SK-MEL-5 (cell line): ENCODE measurements around the gene IRF4. TPM values are rescaled to one million over a fixed set of nuclear protein-coding genes. Genes with fewer than 3 reads are reported as not detected.
A peak's percentile ranks its signal among the peaks of the same experiment; 100 is the strongest.

ENCODE experiments used
- DNase-seq: peaks from one replicate; pipeline ENCODE4 v3.0.0-alpha.2; 2016; ENCODE audit warnings: low read depth, low spot score
- in situ Hi-C: cut with HindIII; loops from 2 replicates; pipeline ENCODE4 v1.10.0; 2016; ENCODE audit warnings: low sequenced_read_pairs, high pct_unique_total_duplicates, low pct_unique_long_range_greater_than_20kb
- total RNA-seq: library from RNA; depleted of rRNA; stranded (reverse); fragments of >200 nt; shearing (Covaris generic); gene quantifications from 2 replicates; pipeline ENCODE4 v1.2.3, GENCODE V29; 2014

Gene IRF4
- total RNA-seq, 1 experiment from 2014 or later: 76.9 TPM

DNA sequence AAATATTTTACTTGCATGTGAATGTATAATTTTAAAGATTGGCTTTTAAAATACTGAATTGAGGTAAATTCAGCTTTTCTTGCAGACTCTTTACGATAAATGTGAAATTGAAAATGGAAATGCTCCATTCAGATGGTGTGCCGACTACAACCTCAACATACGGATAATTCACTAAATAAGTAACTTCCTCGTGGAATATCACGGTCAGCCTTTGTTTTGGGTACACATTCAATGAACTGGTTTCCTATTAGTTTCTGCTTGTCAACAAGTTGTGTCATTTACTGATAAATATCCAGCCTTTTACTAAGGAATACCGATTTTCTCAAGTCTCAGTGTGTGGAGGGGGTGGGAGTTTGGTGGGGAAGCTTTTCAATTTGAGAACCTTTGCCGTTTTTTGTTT is 2.4 kb upstream of the IRF4 start:
- in situ Hi-C loops: no loop called here
- no peak for DNase-seq

DNA sequence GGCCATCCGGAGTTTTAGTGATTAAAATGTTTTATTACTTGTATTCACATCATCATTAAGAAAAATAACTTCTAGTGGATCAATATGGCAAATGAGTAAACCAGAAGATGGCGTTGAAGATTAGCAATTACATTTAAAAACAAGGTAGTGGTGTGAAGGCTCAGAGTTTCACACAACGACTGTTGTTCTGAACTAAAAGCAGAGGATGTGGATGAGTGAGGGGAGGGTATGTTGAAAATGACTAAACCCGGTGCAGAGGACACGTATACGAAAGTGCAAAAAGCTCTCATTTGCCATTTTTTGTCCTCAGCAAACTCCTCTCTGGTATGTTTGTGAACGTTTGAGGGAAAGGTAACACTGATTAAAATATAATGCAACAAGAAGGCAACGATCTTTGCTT is 1.9 kb upstream of the IRF4 start:
- in situ Hi-C loops: no loop called here
- peak; percentile 46 for DNase-seq

DNA sequence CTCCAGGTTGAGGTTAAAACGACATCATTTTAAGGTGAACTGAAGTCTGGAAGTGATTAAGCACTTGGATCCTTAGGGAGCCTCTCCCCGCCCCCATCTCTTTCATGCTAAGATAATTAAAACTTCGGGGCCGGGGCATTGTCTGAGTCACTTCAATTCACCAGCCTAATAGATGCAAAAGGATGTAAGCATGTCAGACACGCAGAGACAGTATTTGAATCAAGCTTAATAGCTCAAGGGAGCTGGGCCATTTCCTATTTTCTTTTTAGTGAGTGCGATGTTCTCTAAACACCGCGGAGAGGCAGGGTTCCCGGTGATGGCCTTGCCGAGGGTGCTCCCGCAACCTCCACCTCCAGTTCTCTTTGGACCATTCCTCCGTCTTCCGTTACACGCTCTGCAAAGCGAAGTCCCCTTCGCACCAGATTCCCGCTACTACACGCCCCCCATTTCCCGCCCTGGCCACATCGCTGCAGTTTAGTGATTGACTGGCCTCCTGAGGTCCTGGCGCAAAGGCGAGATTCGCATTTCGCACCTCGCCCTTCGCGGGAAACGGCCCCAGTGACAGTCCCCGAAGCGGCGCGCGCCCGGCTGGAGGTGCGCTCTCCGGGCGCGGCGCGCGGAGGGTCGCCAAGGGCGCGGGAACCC is 516 bp upstream of the IRF4 start:
- in situ Hi-C loops: no loop called here
- DNase-seq: peak; percentile 34

- in situ Hi-C loops: no loop called here
- DNase-seq: no peak
Measured at GRCh38 chr6:392441-393390, 1.2 kb downstream of the IRF4 start.

GRCh38 chr6:393391-394221 is 2.1 kb downstream of the IRF4 start:
- DNase-seq: peak; percentile 16
- in situ Hi-C loops: no loop called here

- in situ Hi-C loops: no loop called here
- DNase-seq: peak; percentile 46
Measured at GRCh38 chr6:394641-395289, 3.2 kb downstream of the IRF4 start.

DNA sequence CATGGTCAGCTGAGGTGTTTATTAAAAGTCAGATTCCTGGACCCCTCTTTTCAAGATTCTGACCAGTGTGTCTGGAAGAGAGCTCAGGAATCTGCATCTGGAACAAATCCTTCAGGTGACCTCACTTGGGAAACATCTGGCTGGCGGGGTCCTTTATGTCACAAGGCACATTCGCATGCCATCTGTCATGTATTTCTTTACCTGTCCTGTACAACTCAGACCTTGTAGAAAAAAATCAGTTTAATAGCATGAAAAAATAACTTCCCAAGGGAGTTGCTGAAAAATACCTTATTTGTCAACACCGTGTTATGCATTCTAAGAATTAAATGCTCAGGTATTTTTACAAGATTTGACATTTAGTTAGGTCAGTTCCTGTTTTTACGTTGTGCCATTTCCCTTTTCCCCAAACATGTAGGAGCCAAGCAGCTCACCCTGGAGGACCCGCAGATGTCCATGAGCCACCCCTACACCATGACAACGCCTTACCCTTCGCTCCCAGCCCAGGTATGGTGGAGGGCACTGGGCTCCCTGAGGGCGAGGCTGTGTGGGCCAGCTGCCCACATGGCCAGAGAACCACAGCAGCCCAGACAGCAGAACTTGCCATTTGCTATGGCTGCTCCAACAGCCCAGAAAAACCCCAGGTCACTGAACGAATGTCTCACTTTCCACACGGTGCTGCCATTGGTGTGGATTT is 4.0 kb downstream of the IRF4 start:
- in situ Hi-C loops: no loop called here
- DNase-seq: peak; percentile 33

DNA sequence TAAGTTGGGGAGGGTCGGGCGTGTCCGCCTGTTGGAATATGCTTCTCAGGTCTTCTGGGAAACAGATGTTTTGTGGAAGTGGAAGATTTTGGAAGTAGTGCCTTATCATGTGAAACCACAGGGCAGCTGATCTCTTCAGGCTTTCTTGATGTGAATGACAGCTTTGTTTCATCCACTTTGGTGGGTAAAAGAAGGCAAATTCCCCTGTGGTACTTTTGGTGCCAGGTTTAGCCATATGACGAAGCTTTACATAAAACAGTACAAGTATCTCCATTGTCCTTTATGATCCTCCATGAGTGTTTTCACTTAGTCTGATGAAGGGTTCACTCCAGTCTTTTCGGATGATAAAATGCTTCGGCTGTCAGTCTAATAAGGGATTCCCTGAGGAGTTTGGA is 4.6 kb downstream of the IRF4 start:
- DNase-seq: peak; percentile 100
- in situ Hi-C loops: no loop called here

DNA sequence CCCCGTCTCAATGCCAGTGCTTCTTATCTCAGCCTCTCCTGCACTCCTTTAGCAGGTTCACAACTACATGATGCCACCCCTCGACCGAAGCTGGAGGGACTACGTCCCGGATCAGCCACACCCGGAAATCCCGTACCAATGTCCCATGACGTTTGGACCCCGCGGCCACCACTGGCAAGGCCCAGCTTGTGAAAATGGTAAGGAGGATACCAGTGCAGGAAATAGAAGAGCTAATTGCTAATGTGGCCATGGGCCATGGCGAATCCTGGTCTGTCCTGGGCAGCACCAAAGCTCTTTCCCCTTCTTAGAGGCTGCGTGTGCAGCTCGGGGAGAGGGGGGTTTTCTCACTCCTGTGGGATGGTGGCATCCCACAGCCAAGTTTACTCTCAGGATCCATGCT is 5.5 kb downstream of the IRF4 start:
- in situ Hi-C loops: no loop called here
- DNase-seq: peak; percentile 53

- no peak for DNase-seq
- in situ Hi-C loops: no loop called here
Measured at GRCh38 chr6:397604-398003, 6.1 kb downstream of the IRF4 start.

DNA sequence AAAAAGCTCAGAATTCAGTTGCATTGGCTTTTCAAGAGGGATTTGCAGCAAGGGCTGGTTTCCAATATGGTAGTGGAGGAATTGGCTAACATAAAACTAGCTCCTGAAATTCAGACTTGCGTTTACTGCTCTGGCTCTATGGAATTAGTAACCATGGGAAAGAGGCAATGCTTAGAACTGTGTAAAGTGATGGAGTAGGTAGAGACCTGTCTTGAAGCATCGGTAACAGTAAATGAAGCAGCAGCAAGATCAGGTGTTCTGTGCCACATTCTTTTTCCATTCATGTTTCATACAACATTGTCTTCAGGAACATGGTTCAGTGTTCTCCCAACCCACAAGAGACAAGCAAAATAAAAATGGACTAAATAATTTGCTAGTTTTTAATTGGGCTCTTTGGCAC is 6.5 kb downstream of the IRF4 start:
- in situ Hi-C loops: no loop called here

DNA sequence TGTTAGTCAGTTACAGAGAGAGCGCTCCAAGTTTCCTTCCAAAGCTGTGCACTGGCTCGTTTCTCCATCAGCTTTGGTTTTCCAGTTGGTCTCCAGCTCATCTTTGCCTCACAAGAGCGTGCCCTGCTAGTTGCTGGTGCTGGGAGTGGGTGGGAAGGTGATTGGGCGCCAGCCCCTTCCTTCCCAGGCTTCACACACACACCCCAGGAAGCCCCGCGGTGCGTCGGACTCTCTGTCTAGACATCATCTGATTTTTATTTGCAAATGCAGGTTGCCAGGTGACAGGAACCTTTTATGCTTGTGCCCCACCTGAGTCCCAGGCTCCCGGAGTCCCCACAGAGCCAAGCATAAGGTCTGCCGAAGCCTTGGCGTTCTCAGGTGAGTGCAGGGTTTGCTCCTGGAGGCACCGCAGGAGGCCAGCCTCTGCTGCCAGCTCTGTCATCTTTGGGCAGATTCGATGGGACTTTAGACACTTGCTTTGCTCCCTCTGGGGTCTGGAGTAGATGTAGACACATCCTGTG is 7.1 kb downstream of the IRF4 start:
- DNase-seq: no peak
- in situ Hi-C loops: no loop called here

More for the DNA sequence above, 6.5 kb downstream of the IRF4 start:
- DNase-seq: no peak

DNA sequence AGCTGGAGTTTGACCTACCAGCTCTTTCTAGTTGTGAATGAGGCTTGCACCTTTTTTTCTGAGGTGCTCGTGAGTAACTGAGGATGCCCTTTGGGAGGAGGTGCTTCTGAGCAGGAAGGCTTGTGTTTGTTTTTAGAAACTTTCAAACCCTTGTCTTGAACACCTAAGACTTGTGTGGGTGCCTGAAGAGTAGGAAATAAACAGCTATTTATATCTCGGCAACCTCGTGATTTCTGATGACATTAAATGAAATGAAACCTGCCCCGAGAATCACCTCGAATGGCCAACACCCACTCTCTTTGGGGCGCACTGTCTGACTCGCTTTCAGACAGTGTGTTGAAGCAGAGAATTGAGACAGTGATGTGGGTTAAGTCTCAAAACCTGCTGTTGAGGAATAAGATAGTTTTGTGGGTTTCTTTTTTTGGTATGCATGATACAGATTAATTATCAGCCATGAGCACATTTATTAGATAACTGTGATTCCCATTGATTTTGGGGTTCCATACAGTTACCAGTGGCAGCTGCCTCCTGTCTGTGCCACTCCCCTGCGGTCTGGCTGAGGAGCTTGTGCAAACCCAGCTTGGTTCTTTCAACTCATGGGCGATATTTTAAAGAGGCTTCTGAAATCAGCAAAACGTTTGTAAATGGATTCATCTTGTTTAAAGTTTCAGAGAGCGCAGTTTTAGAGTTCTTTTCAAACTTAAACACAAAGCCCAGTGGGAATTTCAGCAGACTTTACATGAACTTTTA is 8.4 kb downstream of the IRF4 start:
- in situ Hi-C loops: no loop called here
- DNase-seq: no peak

DNA sequence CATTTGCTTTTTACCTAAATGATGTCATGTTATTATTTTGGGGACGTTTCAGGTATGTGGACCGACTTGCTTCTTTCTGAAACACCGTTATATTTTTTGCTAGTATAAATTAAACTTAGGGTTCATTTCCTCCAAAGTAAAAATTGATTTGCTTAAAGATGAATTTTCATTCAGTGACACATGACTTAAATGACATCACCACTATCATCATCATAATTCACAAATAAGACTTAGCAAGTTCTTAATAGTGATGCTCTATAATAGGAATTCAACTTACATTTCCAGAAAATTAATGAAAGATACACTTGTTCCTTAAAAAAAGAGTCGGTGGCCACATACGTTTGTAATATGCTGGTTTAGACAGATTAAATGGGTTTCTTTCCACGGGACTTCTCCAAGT is 9.3 kb downstream of the IRF4 start:
- in situ Hi-C loops: no loop called here
- no peak for DNase-seq

DNA sequence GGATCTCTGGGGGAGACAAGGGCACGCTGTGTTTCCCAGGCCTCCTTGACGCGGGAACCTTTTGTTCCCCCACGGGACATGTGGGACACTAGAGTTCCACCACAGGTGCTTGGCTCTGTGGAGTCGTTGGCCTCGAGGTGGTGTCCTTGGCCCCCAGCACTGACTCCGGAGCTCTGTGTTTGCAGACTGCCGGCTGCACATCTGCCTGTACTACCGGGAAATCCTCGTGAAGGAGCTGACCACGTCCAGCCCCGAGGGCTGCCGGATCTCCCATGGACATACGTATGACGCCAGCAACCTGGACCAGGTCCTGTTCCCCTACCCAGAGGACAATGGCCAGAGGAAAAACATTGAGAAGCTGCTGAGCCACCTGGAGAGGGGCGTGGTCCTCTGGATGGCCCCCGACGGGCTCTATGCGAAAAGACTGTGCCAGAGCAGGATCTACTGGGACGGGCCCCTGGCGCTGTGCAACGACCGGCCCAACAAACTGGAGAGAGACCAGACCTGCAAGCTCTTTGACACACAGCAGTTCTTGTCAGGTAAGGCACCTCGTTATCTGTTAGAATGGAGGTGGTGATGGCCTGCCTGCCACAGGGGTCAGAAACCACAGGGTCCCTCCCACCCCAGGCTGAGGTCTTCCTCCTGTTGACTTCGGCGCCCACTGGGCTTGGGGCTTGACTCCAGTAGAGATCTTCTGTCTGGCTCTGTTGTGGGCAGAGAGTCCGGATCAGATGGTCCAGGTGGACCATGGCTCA is 9.9 kb downstream of the IRF4 start:
- DNase-seq: no peak
- in situ Hi-C loops: no loop called here
